Kidney (tissue), 14 donors: Measurements from ENCODE around the gene CR1. TPM values are rescaled to one million over a fixed set of nuclear protein-coding genes. Genes with fewer than 3 reads are reported as not detected.

Source experiments
- DNase-seq, 5 donors: peaks; one replicate each; pipeline ENCODE4 v3.0.0-alpha.2; 2013 to 2020
- FAIRE-seq: peaks from 2 replicates; lab custom pipeline; 2012; peaks lifted over from hg19 to GRCh38; lab: Jason Lieb, UNC
- H3K27ac ChIP-seq, 2 donors: one replicate each; pipeline ENCODE4 v1.7.0; 2013; ENCODE audit warnings: low read depth in 2 of 2, low read length in 2 of 2, inconsistent platforms in 1 of 2
- H3K27me3 ChIP-seq: one replicate; pipeline ENCODE4 v1.7.1; 2013; ENCODE audit warnings: low read length, inconsistent platforms; ENCODE audit not compliant: control insufficient read depth, insufficient read depth
- H3K36me3 ChIP-seq, 3 donors: one replicate each; pipeline versions ENCODE4 v1.7.0 to v1.7.1; 2013; ENCODE audit warnings: low read length in 3 of 3, control low read depth in 1 of 3, inconsistent platforms in 1 of 3; ENCODE audit not compliant: insufficient read depth in 3 of 3, control insufficient read depth in 2 of 3
- H3K4me1 ChIP-seq, 3 donors: one replicate each; pipeline versions ENCODE4 v1.7.0 to v1.7.1; 2013; ENCODE audit warnings: low read length in 3 of 3, inconsistent platforms in 1 of 3, low read depth in 1 of 3; ENCODE audit not compliant: control insufficient read depth in 2 of 3, insufficient read depth in 2 of 3
- H3K4me3 ChIP-seq, 3 donors: one replicate each; pipeline versions ENCODE4 v1.7.0 to v1.8.1; 2013; ENCODE audit warnings: low read length in 3 of 3, control low read depth in 1 of 3, inconsistent platforms in 1 of 3
- H3K9ac ChIP-seq, 3 donors: one replicate each; pipeline versions ENCODE4 v1.7.0 to v1.7.1; 2013; ENCODE audit warnings: low read length in 3 of 3, control low read depth in 1 of 3, inconsistent platforms in 1 of 3
- H3K9me3 ChIP-seq, 3 donors: one replicate each; pipeline versions ENCODE4 v1.7.0 to v1.7.1; 2013; ENCODE audit warnings: low read length in 3 of 3, control low read depth in 1 of 3, inconsistent platforms in 1 of 3; ENCODE audit not compliant: control insufficient read depth in 2 of 3, insufficient read depth in 1 of 3
- CTCF ChIP-seq: IDR thresholded peaks from 3 replicates; pipeline ENCODE4 v1.5.1; 2012; ENCODE audit warnings: mild to moderate bottlenecking, moderate library complexity, borderline replicate concordance; ENCODE audit not compliant: insufficient read depth; ENCODE audit errors: extremely low read depth
- intact Hi-C: fragments of 100-400 bp; cut with DNase I; formaldehyde crosslinking; loops from one replicate; pipeline ENCODE4 v1.11.1; 2022
- polyA plus RNA-seq: library from polyadenylated mRNA; stranded (reverse); fragments of 350-450 nt; fragmentation: Illumina TruSeq; extraction: RNeasy Lipid Tissue Mini Kit (QIAGEN cat#74804); gene quantifications from one replicate; pipeline ENCODE4 v1.2.3, GENCODE V29; 2014; ENCODE audit warnings: low read depth, low replicate concordance; ENCODE audit not compliant: insufficient read depth
- total RNA-seq: library from RNA; stranded (reverse); fragmentation: NEBNext Ultra II Directional; extraction: Animal tissue kit (Norgen Biotek cat#: 25700); gene quantifications from one replicate; pipeline ENCODE4 v1.2.1, GENCODE V29; 2021
- donor health status: control.
- donor health status: control.
- donor health status: control.
- donor health status: control.
- donor health status: control.
- donor health status: DM: yes; HTN: yes; CAD: no.
- donor health status: Normal renal cell carcinoma (clear cell type).

The CR1 gene
- total and polyA plus RNA-seq, 2 donors from 2014 or later, result 2.6 to 12.2 TPM

- Histone ChIP-seq H3K9me3 (no peaks in the 10 kb centered on the region), H3K4me3 (no peak overlapping the region), H3K4me1 (no peaks in the 10 kb centered on the region), H3K36me3 (no peaks in the 10 kb centered on the region), H3K27me3 (peaks cover 17% of the 10 kb centered on the region), H3K27ac (no peak overlapping the region), H3K9ac (no peak overlapping the region)
- no peak for TF ChIP-seq CTCF
- no peak for DNase-seq
- intact Hi-C loops, result no loop called here
- no peak for FAIRE-seq
These were observed 174.2 kb downstream of the CR1 start for GRCh38 chr1:207670192-207670591.

- no peaks in the 10 kb centered on the region for H3K4me1 ChIP-seq
- H3K4me3 ChIP-seq, result no peak overlapping the region
- H3K36me3 ChIP-seq, result no peaks in the 10 kb centered on the region
- intact Hi-C loops, result no loop called here
- peaks cover 17% of the 10 kb centered on the region for H3K27me3 ChIP-seq
- no peak overlapping the region for H3K27ac ChIP-seq
- DNase-seq, result peak in 1 of 5 donors; percentile 10
- H3K9me3 ChIP-seq, result no peaks in the 10 kb centered on the region
- H3K9ac ChIP-seq, result no peak overlapping the region
- no peak for FAIRE-seq
- no peak for TF ChIP-seq CTCF
These were observed 175.0 kb downstream of the CR1 start for GRCh38 chr1:207670997-207671396.

GRCh38 chr1:207672522-207673130, 176.7 kb downstream of the CR1 start:
- Histone ChIP-seq H3K27me3 (peaks cover 16% of the 10 kb centered on the region), H3K9ac (no peak overlapping the region), H3K4me1 (no peaks in the 10 kb centered on the region), H3K9me3 (no peaks in the 10 kb centered on the region), H3K36me3 (no peaks in the 10 kb centered on the region), H3K4me3 (no peak overlapping the region), H3K27ac (no peak overlapping the region)
- TF ChIP-seq CTCF, result peak; percentile 47
- intact Hi-C loops, result no loop called here
- FAIRE-seq (no peak), DNase-seq (peak in 3 of 5 donors; percentile 32 to 76 (median 67))

- intact Hi-C loops, result no loop called here
These were observed 177.4 kb downstream of the CR1 start for GRCh38 chr1:207673399-207673798.

More at GRCh38 chr1:207673399-207673798, 177.4 kb downstream of the CR1 start:
- no peak for TF ChIP-seq CTCF
- DNase-seq (no peak), FAIRE-seq (no peak)
- Histone ChIP-seq H3K4me1 (no peaks in the 10 kb centered on the region), H3K36me3 (no peaks in the 10 kb centered on the region), H3K9ac (no peak overlapping the region), H3K27me3 (peaks cover 13% of the 10 kb centered on the region), H3K4me3 (no peak overlapping the region), H3K9me3 (no peaks in the 10 kb centered on the region), H3K27ac (no peak overlapping the region)
